ENCODE results near the gene ZMAT3.

Gene ZMAT3

GRCh38 chr3:179071323-179072099 is at the start of gene ZMAT3 (continued):
- TF ChIP-seq ZNF302 (tag by site-specific recombination; IDR thresholded peaks at IDR 0.05; ENCODE audit: low read depth) = no peak
- no peak for TF ChIP-seq ZNF621 (tag by site-specific recombination; IDR thresholded peaks at IDR 0.05)
- TF ChIP-seq ZNF175 (tag by site-specific recombination; IDR thresholded peaks at IDR 0.05) = no peak
- TF ChIP-seq ZNF146 (tag by site-specific recombination; IDR thresholded peaks at IDR 0.05) = no peak
- TF ChIP-seq ZSCAN4 (tag by site-specific recombination; IDR thresholded peaks at IDR 0.05) = no peak
- 0 out of 2 replicates have a peak, but pooled peaks have one; percentile 44 for TF ChIP-seq SP7 (tag by site-specific recombination; IDR thresholded peaks at IDR 0.05)
- TF ChIP-seq WT1 (tag by site-specific recombination; IDR thresholded peaks at IDR 0.05) = no peak
- TF ChIP-seq ZBTB48 (tag by site-specific recombination; IDR thresholded peaks at IDR 0.05) = 0 out of 2 replicates have a peak, but pooled peaks have one; percentile 15
- TF ChIP-seq ZNF623 (tag by site-specific recombination; IDR thresholded peaks at IDR 0.05) = no peak
- no peak; the same call in 1 of the 2 replicates for TF ChIP-seq ZNF341 (tag by site-specific recombination; IDR thresholded peaks at IDR 0.05; ENCODE audit: low read depth)
- peak; percentile 28 for TF ChIP-seq ZBTB11 (tag by site-specific recombination; conservative IDR thresholded peaks at IDR 0.05; ENCODE audit: low read depth)
- peak; percentile 81; the same call in 1 of the 2 replicates for TF ChIP-seq ZBTB17 (tag by site-specific recombination; IDR thresholded peaks at IDR 0.05)
- no peak for TF ChIP-seq ZNF830 (tag by site-specific recombination; IDR thresholded peaks at IDR 0.05; ENCODE audit: low read depth)
- TF ChIP-seq SCRT2 (tag by site-specific recombination; IDR thresholded peaks at IDR 0.05) = no peak
- 0 out of 2 replicates have a peak, but pooled peaks have one; percentile 19 for TF ChIP-seq YY2 (tag by site-specific recombination; IDR thresholded peaks at IDR 0.05)
- no peak for TF ChIP-seq MEIS1 (CRISPR knock-in tag; IDR thresholded peaks at IDR 0.05; ENCODE audit: borderline replicate concordance)
- 0 out of 2 replicates have a peak, but pooled peaks have one; percentile 50 for TF ChIP-seq ZFP37 (tag by site-specific recombination; IDR thresholded peaks at IDR 0.05)
- TF ChIP-seq IKZF3 (tag by site-specific recombination; IDR thresholded peaks at IDR 0.05) = peak; percentile 84
- TF ChIP-seq KLF17 (tag by site-specific recombination; IDR thresholded peaks at IDR 0.05) = no peak
- no peak for TF ChIP-seq ZNF169 (tag by site-specific recombination; IDR thresholded peaks at IDR 0.05)
- no peak for TF ChIP-seq ZNF202 (tag by site-specific recombination; IDR thresholded peaks at IDR 0.05; ENCODE audit: borderline replicate concordance)
- TF ChIP-seq ZXDB (tag by site-specific recombination; IDR thresholded peaks at IDR 0.05) = no peak; the same call in none of the 2 replicates
- peak; percentile 45; the same call in 1 of the 2 replicates for TF ChIP-seq TRIM28 (IDR thresholded peaks at IDR 0.05; ENCODE audit: borderline replicate concordance, low read length)
- TF ChIP-seq GLIS2 (tag by site-specific recombination; IDR thresholded peaks at IDR 0.05) = no peak; the same call in 1 of the 2 replicates
- TF ChIP-seq ZNF354C (tag by site-specific recombination; IDR thresholded peaks at IDR 0.05; ENCODE audit: borderline replicate concordance, low read depth) = no peak
- TF ChIP-seq ZNF140 (tag by site-specific recombination; IDR thresholded peaks at IDR 0.05) = no peak
- no peak for TF ChIP-seq BCL6B (tag by site-specific recombination; IDR thresholded peaks at IDR 0.05)
- no peak for TF ChIP-seq ZBTB21 (tag by site-specific recombination; IDR thresholded peaks at IDR 0.05)
- no peak for TF ChIP-seq ZFP69B (tag by site-specific recombination; IDR thresholded peaks at IDR 0.05)
- TF ChIP-seq ZNF18 (tag by site-specific recombination; IDR thresholded peaks at IDR 0.05) = no peak
- no peak for TF ChIP-seq ZNF311 (tag by site-specific recombination; IDR thresholded peaks at IDR 0.05; ENCODE audit: borderline replicate concordance)
- peak; percentile 59 for TF ChIP-seq ZBTB20 (tag by site-specific recombination; IDR thresholded peaks at IDR 0.05)
- no peak for TF ChIP-seq ZNF791 (tag by site-specific recombination; IDR thresholded peaks at IDR 0.05)

Measured in HEK293 (cell line).